OCI-LY1 (cell line): Measurements from ENCODE around the gene BRI3BP.
A peak's percentile ranks its signal among the peaks of the same experiment; 100 is the strongest.

Source experiments
- H2AFZ ChIP-seq: fragments of 200-600 bp; sonication (generic), shearing (Covaris generic); 2 replicates; pipeline ENCODE4 v1.6.0; 2014; ENCODE audit warnings: antibody characterized with exemption, mild to moderate bottlenecking, low read length
- H3F3A ChIP-seq: fragments of 200-600 bp; sonication (generic), shearing (Covaris generic); 2 replicates; pipeline ENCODE4 v1.6.0; 2014; ENCODE audit warnings: mild to moderate bottlenecking, antibody characterized with exemption, low read length, moderate library complexity; ENCODE audit not compliant: insufficient read depth
- H3K27ac ChIP-seq: fragments of 200-600 bp; sonication (generic); 2 replicates; pipeline ENCODE4 v1.5.1; 2014; ENCODE audit warnings: low read length, mixed run types, mild to moderate bottlenecking, low read depth; ENCODE audit not compliant: poor library complexity, severe bottlenecking
- H3K27me3 ChIP-seq: fragments of 200-600 bp; sonication (generic); 2 replicates; pipeline ENCODE4 v1.6.0; 2014; ENCODE audit warnings: antibody characterized with exemption, mild to moderate bottlenecking, low read length, moderate library complexity; ENCODE audit not compliant: insufficient read depth
- H3K36me3 ChIP-seq: fragments of 200-600 bp; sonication (generic); 2 replicates; pipeline ENCODE4 v1.6.1; 2014; ENCODE audit warnings: mild to moderate bottlenecking, antibody characterized with exemption, low read length, moderate library complexity, mixed read lengths; ENCODE audit not compliant: insufficient read depth
- H3K4me1 ChIP-seq: fragments of 200-600 bp; sonication (generic); 2 replicates; pipeline ENCODE4 v1.5.1; 2014; ENCODE audit warnings: mild to moderate bottlenecking, low read length, moderate library complexity; ENCODE audit not compliant: insufficient read depth, severe bottlenecking
- H3K4me2 ChIP-seq: fragments of 200-600 bp; sonication (generic), shearing (Covaris generic); 2 replicates; pipeline ENCODE4 v1.6.1; 2014; ENCODE audit warnings: low read length
- H3K4me3 ChIP-seq: fragments of 200-600 bp; sonication (generic); 2 replicates; pipeline ENCODE4 v1.5.1; 2014; ENCODE audit warnings: low read length, low read depth, mild to moderate bottlenecking, mixed read lengths; ENCODE audit not compliant: poor library complexity, severe bottlenecking
- H3K79me2 ChIP-seq: fragments of 200-600 bp; shearing (Covaris generic); 2 replicates; pipeline ENCODE4 v1.6.1; 2016; ENCODE audit warnings: mixed run types, low read length, mixed read lengths; ENCODE audit not compliant: insufficient read depth
- H3K9ac ChIP-seq: fragments of 200-600 bp; sonication (generic), shearing (Covaris generic); 2 replicates; pipeline ENCODE4 v1.6.1; 2014; ENCODE audit warnings: mild to moderate bottlenecking, low read length, mixed read lengths
- H3K9me2 ChIP-seq: fragments of 200-600 bp; sonication (generic), shearing (Covaris generic); 2 replicates; pipeline ENCODE4 v1.6.1; 2014; ENCODE audit warnings: low read depth, mild to moderate bottlenecking, low read length, mixed read lengths
- H3K9me3 ChIP-seq: fragments of 200-600 bp; shearing (Covaris generic); 2 replicates; pipeline ENCODE4 v1.6.1; 2014; ENCODE audit warnings: low read length, mixed read lengths
- H4K20me1 ChIP-seq: fragments of 200-600 bp; sonication (generic), shearing (Covaris generic); 2 replicates; pipeline ENCODE4 v1.6.0; 2016; ENCODE audit warnings: mild to moderate bottlenecking, low read length; ENCODE audit not compliant: insufficient read depth
- CTCF ChIP-seq: fragments of 200-600 bp; sonication (generic), shearing (Covaris generic); IDR thresholded peaks from 2 replicates; pipeline ENCODE4 v1.5.1; 2017; ENCODE audit warnings: mild to moderate bottlenecking, antibody characterized with exemption, low read length, moderate library complexity, mixed read lengths
- EZH2 ChIP-seq: fragments of 200-600 bp; sonication (generic), shearing (Covaris generic); IDR thresholded peaks from 2 replicates; pipeline ENCODE4 v1.8.0; 2017; ENCODE audit warnings: borderline replicate concordance, mixed run types, mild to moderate bottlenecking, antibody characterized with exemption, low read length, moderate library complexity, mixed read lengths

Gene BRI3BP

GRCh38 chr12:125015680-125016310, 22.4 kb downstream of the BRI3BP start:
- Histone ChIP-seq H3K27me3 (no peaks in the 10 kb centered on the region), H3K9ac (no peak overlapping the region), H3K79me2 (peaks cover 10% of the 10 kb centered on the region), H3K9me2 (no peaks in the 10 kb centered on the region), H3K4me2 (no peak overlapping the region), H3F3A (no peaks in the 10 kb centered on the region), H3K36me3 (peaks cover 86% of the 10 kb centered on the region), H3K27ac (peak overlapping the region; percentile 12), H4K20me1 (no peaks in the 10 kb centered on the region), H3K9me3 (no peaks in the 10 kb centered on the region), H3K4me1 (peaks cover 28% of the 10 kb centered on the region), H3K4me3 (no peak overlapping the region), H2AFZ (no peak overlapping the region)
- TF ChIP-seq CTCF = no peak
- TF ChIP-seq EZH2 = no peak

GRCh38 chr12:125017801-125018200, 24.4 kb downstream of the BRI3BP start:
- H3K4me2 ChIP-seq = no peak overlapping the region
- no peak overlapping the region for H3K9ac ChIP-seq
- H3K4me1 ChIP-seq = peaks cover 22% of the 10 kb centered on the region
- no peaks in the 10 kb centered on the region for H3K27me3 ChIP-seq
- no peaks in the 10 kb centered on the region for H4K20me1 ChIP-seq
- no peak overlapping the region for H3K4me3 ChIP-seq
- H3K9me2 ChIP-seq = no peaks in the 10 kb centered on the region
- no peaks in the 10 kb centered on the region for H3K9me3 ChIP-seq
- no peak overlapping the region for H3K27ac ChIP-seq
- no peak overlapping the region for H2AFZ ChIP-seq
- H3K36me3 ChIP-seq = peaks cover 85% of the 10 kb centered on the region
- TF ChIP-seq CTCF (no peak), EZH2 (no peak)
- no peaks in the 10 kb centered on the region for H3K79me2 ChIP-seq
- H3F3A ChIP-seq = no peaks in the 10 kb centered on the region

GRCh38 chr12:125018356-125018755, 24.9 kb downstream of the BRI3BP start:
- H3K27ac ChIP-seq = no peak overlapping the region

More at GRCh38 chr12:125018356-125018755, 24.9 kb downstream of the BRI3BP start:
- Histone ChIP-seq H3K79me2 (no peaks in the 10 kb centered on the region), H3F3A (no peaks in the 10 kb centered on the region), H3K4me1 (peaks cover 17% of the 10 kb centered on the region), H2AFZ (no peak overlapping the region), H3K4me2 (no peak overlapping the region), H3K36me3 (peaks cover 85% of the 10 kb centered on the region), H3K4me3 (no peak overlapping the region), H3K9ac (no peak overlapping the region), H3K27me3 (no peaks in the 10 kb centered on the region), H3K9me2 (no peaks in the 10 kb centered on the region), H4K20me1 (no peaks in the 10 kb centered on the region), H3K9me3 (no peaks in the 10 kb centered on the region)
- TF ChIP-seq EZH2 (no peak), CTCF (no peak)
